Panc1 (cell line): ENCODE data around the gene LRRC61.

ENCODE experiments used
- POLR2AphosphoS5 ChIP-seq: IDR thresholded peaks from 2 replicates; pipeline ENCODE4 v1.6.1; 2012; ENCODE audit warnings: mild to moderate bottlenecking, low read depth, low read length, moderate library complexity
- REST ChIP-seq, 2 experiments: IDR thresholded peaks; 2 replicates each; pipeline ENCODE4 v1.6.1; 2011 to 2012; ENCODE audit warnings: low read depth in 2 of 2, control low read depth in 1 of 2, low read length in 1 of 2, mild to moderate bottlenecking in 1 of 2, moderate library complexity in 1 of 2; ENCODE audit not compliant: insufficient read depth in 1 of 2
- SIN3A ChIP-seq: IDR thresholded peaks from 2 replicates; pipeline ENCODE4 v1.6.1; 2012; ENCODE audit warnings: low read depth, mild to moderate bottlenecking, low read length, moderate library complexity, borderline replicate concordance; ENCODE audit not compliant: insufficient read depth
- TCF7L2 ChIP-seq: IDR thresholded peaks from 2 replicates; pipeline ENCODE4 v1.6.1; 2011; ENCODE audit warnings: mild to moderate bottlenecking, low read depth, low read length, inconsistent platforms
- TF ChIP-seq, protein P1 (sequence below): fragments of 450-650 bp; IDR thresholded peaks from 2 replicates; pipeline ENCODE4 v1.5.1; 2017; ENCODE audit warnings: mild to moderate bottlenecking

DNA sequence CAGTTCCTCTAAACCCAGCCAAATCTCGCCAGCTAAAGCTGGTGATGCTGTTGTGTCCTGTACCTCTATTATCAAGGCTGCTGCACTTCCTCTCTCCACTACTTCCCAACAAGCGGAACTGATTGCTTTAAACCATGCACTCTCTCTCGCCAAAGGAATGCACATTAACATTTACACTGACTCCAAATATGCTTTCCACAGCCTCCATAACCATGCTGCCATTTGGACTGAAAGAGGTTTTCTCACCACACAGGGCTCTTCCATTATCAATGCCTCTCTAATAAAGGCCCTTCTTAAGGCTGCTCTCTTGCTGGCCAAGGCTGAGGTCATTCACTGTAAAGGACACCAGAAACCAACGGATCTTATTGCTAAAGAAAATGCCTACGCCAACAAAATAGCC lies 11.4 kb upstream of the LRRC61 start:
- TF ChIP-seq, protein P1, sequence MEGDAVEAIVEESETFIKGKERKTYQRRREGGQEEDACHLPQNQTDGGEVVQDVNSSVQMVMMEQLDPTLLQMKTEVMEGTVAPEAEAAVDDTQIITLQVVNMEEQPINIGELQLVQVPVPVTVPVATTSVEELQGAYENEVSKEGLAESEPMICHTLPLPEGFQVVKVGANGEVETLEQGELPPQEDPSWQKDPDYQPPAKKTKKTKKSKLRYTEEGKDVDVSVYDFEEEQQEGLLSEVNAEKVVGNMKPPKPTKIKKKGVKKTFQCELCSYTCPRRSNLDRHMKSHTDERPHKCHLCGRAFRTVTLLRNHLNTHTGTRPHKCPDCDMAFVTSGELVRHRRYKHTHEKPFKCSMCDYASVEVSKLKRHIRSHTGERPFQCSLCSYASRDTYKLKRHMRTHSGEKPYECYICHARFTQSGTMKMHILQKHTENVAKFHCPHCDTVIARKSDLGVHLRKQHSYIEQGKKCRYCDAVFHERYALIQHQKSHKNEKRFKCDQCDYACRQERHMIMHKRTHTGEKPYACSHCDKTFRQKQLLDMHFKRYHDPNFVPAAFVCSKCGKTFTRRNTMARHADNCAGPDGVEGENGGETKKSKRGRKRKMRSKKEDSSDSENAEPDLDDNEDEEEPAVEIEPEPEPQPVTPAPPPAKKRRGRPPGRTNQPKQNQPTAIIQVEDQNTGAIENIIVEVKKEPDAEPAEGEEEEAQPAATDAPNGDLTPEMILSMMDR: no peak
- no peak for TF ChIP-seq REST (IDR thresholded peaks at IDR 0.05; ENCODE audit: insufficient read depth in 1 of 2, low read depth in 2 of 2, low read length in 1 of 2)
- TF ChIP-seq POLR2AphosphoS5: no peak
- TF ChIP-seq SIN3A: no peak
- TF ChIP-seq TCF7L2: no peak
